K562 (cell line): ENCODE results near the gene SUPT5H. TPM values are rescaled to one million over a fixed set of nuclear protein-coding genes. Genes with fewer than 3 reads are reported as not detected.
A peak's percentile ranks its signal among the peaks of the same experiment; 100 is the strongest.

ENCODE experiments used
- ATAC-seq: fragments of 200-7000 bp; cut with Tn5 transposase; 3 replicates; pipeline ENCODE4 v1.9.1; 2020; ENCODE audit warnings: moderate library complexity
- BruUV-seq: library from RNA; stranded (reverse); fragments of 400-500 nt; replicated peaks from 2 replicates; lab custom pipeline; 2021; lab: Mats Ljungman, UMichigan
- CTCF ChIA-PET: fragments of 300-600 bp; formaldehyde crosslinking; extraction: SDS; loops from one replicate; lab custom pipeline; 2021; ENCODE audit warnings: low intra/inter-chr PET ratio; lab: Yijun Ruan, JAX
- POLR2A ChIA-PET: fragments of 300-600, 350-650 bp; sonication (Branson Sonifier 250); formaldehyde crosslinking; extraction: SDS; loops from one replicate; lab custom pipeline; 2021; ENCODE audit warnings: antibody characterized with exemption, inconsistent platforms; lab: Yijun Ruan, JAX
- DNase-seq, 4 experiments: peaks; one replicate each; pipeline versions ENCODE4 v3.0.0 to v3.0.0-alpha.2; 2011 to 2018; ENCODE audit warnings: low spot score in 3 of 4, mixed read lengths in 3 of 4; ENCODE audit errors: extremely low read depth in 1 of 4
- FAIRE-seq: peaks from 2 replicates; lab custom pipeline; 2011; peaks lifted over from hg19 to GRCh38; lab: Jason Lieb, UNC
- H2AFZ ChIP-seq: 2 replicates; pipeline ENCODE4 v1.6.0; 2011; ENCODE audit warnings: low read depth, low read length, control low read depth, inconsistent platforms
- H3K27ac ChIP-seq: fragments of 200-600 bp; 3 replicates; pipeline ENCODE4 v1.8.0; 2011; ENCODE audit warnings: low read depth, mild to moderate bottlenecking, control low read depth, inconsistent platforms, low read length, moderate library complexity, mixed read lengths; ENCODE audit errors: extremely low read depth
- H3K27me3 ChIP-seq, 2 experiments: fragments of 300-600 bp in 1 of 2; 2 replicates in 1 of 2; 3 replicates in 1 of 2; pipeline versions ENCODE4 v1.6.0 to v1.8.0; 2011; ENCODE audit warnings: inconsistent platforms in 2 of 2, low read length in 2 of 2, mild to moderate bottlenecking in 1 of 2, mixed read lengths in 1 of 2, moderate library complexity in 1 of 2; ENCODE audit not compliant: control insufficient read depth in 2 of 2, insufficient read depth in 2 of 2
- H3K36me3 ChIP-seq: fragments of 300-600 bp; 3 replicates; pipeline ENCODE4 v1.8.0; 2011; ENCODE audit warnings: mild to moderate bottlenecking, low read length, inconsistent platforms; ENCODE audit not compliant: control insufficient read depth, insufficient read depth
- H3K4me1 ChIP-seq, 2 experiments: fragments of 200-600 bp in 1 of 2; replicated peaks in 1 of 2; 2 replicates in 1 of 2; 3 replicates in 1 of 2; pipeline versions ENCODE4 v1.5.1 to v1.8.0; 2011; ENCODE audit warnings: inconsistent platforms in 2 of 2, low read length in 2 of 2, mild to moderate bottlenecking in 1 of 2, mixed read lengths in 1 of 2, moderate library complexity in 1 of 2; ENCODE audit not compliant: control insufficient read depth in 2 of 2, insufficient read depth in 2 of 2
- H3K4me2 ChIP-seq: 2 replicates; pipeline ENCODE4 v1.6.1; 2011; ENCODE audit warnings: low read length, control low read depth, inconsistent platforms, mixed read lengths; ENCODE audit not compliant: insufficient read depth
- H3K4me3 ChIP-seq: fragments of 200-600 bp; sonication (generic), shearing (Covaris generic); 2 replicates; pipeline ENCODE4 v1.5.1; 2016; ENCODE audit warnings: control low read depth, inconsistent platforms
- H3K79me2 ChIP-seq: fragments of 200-600 bp; 3 replicates; pipeline ENCODE4 v1.8.0; 2011; ENCODE audit warnings: low read length, inconsistent platforms; ENCODE audit not compliant: control insufficient read depth, insufficient read depth
- H3K9ac ChIP-seq, 2 experiments: 2 replicates each; pipeline versions ENCODE4 v1.6.0 to v1.6.1; 2011; ENCODE audit warnings: low read depth in 2 of 2, low read length in 2 of 2, control low read depth in 1 of 2, inconsistent platforms in 1 of 2, mild to moderate bottlenecking in 1 of 2, mixed read lengths in 1 of 2; ENCODE audit not compliant: insufficient read depth in 1 of 2
- H3K9me1 ChIP-seq: one replicate; pipeline ENCODE4 v1.6.0; 2011; ENCODE audit warnings: inconsistent platforms, mild to moderate bottlenecking, low read length, moderate library complexity; ENCODE audit not compliant: control insufficient read depth, insufficient read depth
- H3K9me3 ChIP-seq: replicated peaks from 2 replicates; pipeline ENCODE4 v1.5.1; 2011; ENCODE audit warnings: low read depth, low read length, inconsistent platforms; ENCODE audit not compliant: control insufficient read depth, insufficient read depth
- H4K20me1 ChIP-seq: replicated peaks from 2 replicates; pipeline ENCODE4 v1.6.1; 2011; ENCODE audit warnings: low read length, inconsistent platforms, mixed read lengths; ENCODE audit not compliant: control insufficient read depth, insufficient read depth
- BCOR ChIP-seq: fragments of 450-650 bp; IDR thresholded peaks from 2 replicates; pipeline ENCODE4 v1.6.1; 2016
- BRF1 ChIP-seq: IDR thresholded peaks from 3 replicates; pipeline ENCODE4 v1.6.1; 2011; ENCODE audit warnings: borderline replicate concordance, mild to moderate bottlenecking; ENCODE audit not compliant: insufficient read length; ENCODE audit errors: extremely low read depth
- DACH1 ChIP-seq: fragments of 450-650 bp; IDR thresholded peaks from 2 replicates; pipeline ENCODE4 v1.6.1; 2018; ENCODE audit not compliant: partially characterized antibody
- DIDO1 ChIP-seq: fragments of 450-650 bp; IDR thresholded peaks from 2 replicates; pipeline ENCODE4 v1.6.1; 2016; ENCODE audit warnings: low read depth, missing biosample characterization, missing genetic modification characterization
- HDAC2 ChIP-seq: fragments of 450-650 bp; IDR thresholded peaks from 2 replicates; pipeline ENCODE4 v1.6.1; 2016; ENCODE audit warnings: mild to moderate bottlenecking
- KHSRP ChIP-seq: fragments of 450-650 bp; IDR thresholded peaks from 2 replicates; pipeline ENCODE4 v1.6.1; 2017
- NCOA1 ChIP-seq: fragments of 450-650 bp; IDR thresholded peaks from 2 replicates; pipeline ENCODE4 v1.6.1; 2016; ENCODE audit warnings: low read depth
- NRF1 ChIP-seq, 2 experiments: fragments of 450-650 bp; IDR thresholded peaks in 1 of 2; conservative IDR thresholded peaks in 1 of 2; 2 replicates each; pipeline ENCODE4 v1.6.1; 2014; ENCODE audit warnings: mild to moderate bottlenecking in 2 of 2
- THRA ChIP-seq: fragments of 450-650 bp; IDR thresholded peaks from 2 replicates; pipeline ENCODE4 v1.6.1; 2017; ENCODE audit warnings: mild to moderate bottlenecking, moderate library complexity
- ZNF121 ChIP-seq: sonication (generic); formaldehyde crosslinking; conservative IDR thresholded peaks from 2 replicates; pipeline ENCODE4 v1.8.0; 2022; ENCODE audit warnings: missing genetic modification reagents
- ZNF561 ChIP-seq: fragments of 450-650 bp; formaldehyde crosslinking; conservative IDR thresholded peaks from 2 replicates; pipeline ENCODE4 v1.4.0; 2020; ENCODE audit warnings: mild to moderate bottlenecking, moderate library complexity
- ZNF644 ChIP-seq: fragments of 200-800 bp; sonication (Bioruptor generic); IDR thresholded peaks from 2 replicates; pipeline ENCODE4 v1.6.1; 2016; ENCODE audit warnings: low read depth, missing genetic modification characterization, missing compliant biosample characterization
- ZNF707 ChIP-seq: fragments of 250-450 bp; sonication (Bioruptor Pico); conservative IDR thresholded peaks from 2 replicates; pipeline ENCODE4 v1.8.0; 2022; ENCODE audit warnings: inconsistent platforms, mild to moderate bottlenecking, moderate library complexity
- WGBS: fragments of 100-300 bp; shearing (Covaris generic); methylation state at CpG from one replicate; pipeline ENCODE4 v1.1.6; 2016; ENCODE audit warnings: low coverage, mixed read lengths; ENCODE audit not compliant: insufficient coverage; ENCODE audit errors: missing lambda C conversion rate; 5-methylcytosine and 5-hydroxymethylcytosine counted together
- in situ Hi-C: fragments of 300-500 bp; cut with MboI; formaldehyde crosslinking; loops from 4 replicates; pipeline ENCODE4 v1.15.0; 2018; ENCODE audit warnings: inconsistent platforms, mixed read lengths
- intact Hi-C: fragments of 100-400 bp; cut with micrococcal nuclease; formaldehyde crosslinking; loops from 2 replicates; pipeline ENCODE4 v1.14.2; 2022
- polyA plus RNA-seq, 8 experiments: library from polyadenylated mRNA; depleted of rRNA in 4 of 8; stranded (reverse) in 5 of 8; unstranded in 3 of 8; fragments of >200 nt; fragmentation: Nextera tagmentation in 2 of 8; fragmentation: Illumina TruSeq in 1 of 8; extraction: Ambion mirVana in 2 of 8; extraction: Trizol in 1 of 8; gene quantifications; 2 replicates each; pipeline versions ENCODE4 v1.2.1 to v1.2.3, GENCODE V29; 2011 to 2014; ENCODE audit warnings: inconsistent platforms in 1 of 8, missing spikeins in 1 of 8
- total RNA-seq, 7 experiments: library from RNA; depleted of rRNA in 6 of 7; stranded (reverse); fragments of >200 nt in 6 of 7; fragmentation: Illumina TruSeq in 2 of 7; extraction: Trizol in 2 of 7; gene quantifications; 2 replicates each; pipeline versions ENCODE4 v1.2.1 to v1.2.3, GENCODE V29; 2011 to 2021; ENCODE audit warnings: low replicate concordance in 1 of 7
- TF ChIP-seq, protein P1 (sequence below): fragments of 250-450 bp; sonication (Bioruptor Pico); IDR thresholded peaks from 2 replicates; pipeline ENCODE4 v1.5.1; 2021; ENCODE audit warnings: mild to moderate bottlenecking
- TF ChIP-seq, protein P2 (sequence below): fragments of 250-450 bp; sonication (Bioruptor Pico); IDR thresholded peaks from 2 replicates; pipeline ENCODE4 v1.8.0; 2022; ENCODE audit warnings: moderate library complexity, mild to moderate bottlenecking, inconsistent platforms

The SUPT5H gene
- total and polyA plus RNA-seq, 9 of the 15 experiments (the other 6 are each of a cell fraction or from before 2014, with no cell fraction given): 13.3 to 85.9 (median 35.9) TPM

DNA sequence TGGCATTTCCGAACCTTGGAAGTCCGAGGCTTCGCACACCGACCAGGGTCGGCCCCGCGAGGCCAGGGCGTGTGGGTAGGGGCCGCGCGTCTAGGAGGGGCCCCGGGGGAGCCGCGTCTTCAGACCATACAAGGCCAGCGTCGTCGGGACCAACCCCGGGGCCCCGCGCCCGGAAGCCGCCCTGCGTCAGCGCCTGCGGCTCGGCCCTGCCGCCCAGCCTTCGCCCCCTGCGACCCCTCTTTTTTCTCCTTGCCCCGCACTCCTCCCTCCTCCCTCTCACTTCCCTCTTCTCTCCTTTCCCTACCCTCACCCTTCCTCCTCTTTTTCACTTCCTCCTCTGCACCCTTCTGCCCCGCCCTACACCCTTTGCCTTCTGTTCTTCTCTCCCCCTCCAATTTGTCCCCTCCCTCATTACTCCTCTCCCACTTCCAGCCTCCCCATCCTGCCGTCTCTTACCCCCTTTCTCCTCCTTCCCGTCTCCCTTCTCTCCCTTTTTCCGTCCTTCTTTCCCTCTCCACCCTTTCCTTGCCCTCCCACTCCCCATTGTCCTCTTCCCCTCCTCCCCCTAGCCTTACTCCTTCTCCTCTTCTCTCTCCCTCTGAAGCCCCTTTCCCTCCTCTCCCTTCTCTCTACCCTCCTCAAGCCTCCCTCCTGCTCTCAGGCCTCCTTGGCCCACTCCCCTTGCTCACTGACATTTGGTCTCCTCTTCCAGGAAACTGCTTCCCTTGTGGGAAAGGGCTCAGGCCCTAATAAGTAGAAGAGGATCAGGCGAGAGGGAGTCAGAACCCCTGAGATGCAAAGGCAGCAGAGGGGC, 35.2 kb upstream of the SUPT5H start:
- Histone ChIP-seq H3K9me1 (no peaks in the 10 kb centered on the region), H4K20me1 (peaks cover 4% of the 10 kb centered on the region; the same call in 1 of the 2 replicates), H3K79me2 (peaks cover 62% of the 10 kb centered on the region), H3K27ac (peak overlapping the region; percentile 98), H2AFZ (peak overlapping the region; percentile 85), H3K9me3 (no peaks in the 10 kb centered on the region), H3K4me1 (peaks cover 50 to 74% of the 10 kb centered on the region in 2 experiments), H3K27me3 (no peaks in the 10 kb centered on the region), H3K4me3 (peak overlapping the region; percentile 61), H3K36me3 (peaks cover 15% of the 10 kb centered on the region; the same call in 1 of the 3 replicates), H3K9ac (peak overlapping the region; percentile 91 to 94), H3K4me2 (peak overlapping the region; percentile 85)
- WGBS: 2% methylated on average over 28 of the region's 35 CpGs
- intact Hi-C loops: loop anchor here (2.0 to 5.0 kb wide), 4 partner anchors 67 to 288 kb away; partner anchors contain the start of gene SAMD4B
- CTCF ChIA-PET: interaction anchor here (0.6 to 3.7 kb wide), 3 partner anchors 12 to 90 kb away, joined by 3 to 74 read pairs (median 4); partner anchors contain the start of gene LRFN1
- in situ Hi-C loops: no loop called here
- ATAC-seq (peak; percentile 16), FAIRE-seq (no peak), DNase-seq (peak; percentile 43 to 68 (median 53))
- POLR2A ChIA-PET: interaction anchor here (3.0 to 4.0 kb wide), 2 partner anchors 19 to 25 kb away, joined by 16 to 18 read pairs; partner anchors contain the start of genes MED29, PAF1 and RPS16
- BruUV-seq: TSS peak; percentile 65
- TF ChIP-seq NCOA1 (peak; percentile 68), DACH1 (no peak), ZNF561 (no peak), ZNF644 (tag) (0 out of 2 replicates have a peak, but pooled peaks have one; percentile 13), DIDO1 (no peak), KHSRP (0 out of 2 replicates have a peak, but pooled peaks have one; percentile 11), BRF1 (no peak), ZNF121 (no peak), BCOR (peak; percentile 73), ZNF707 (CRISPR knock-in tag) (no peak), HDAC2 (peak; percentile 66), NRF1 (conservative IDR thresholded peaks at IDR 0.05 in 1 of 2, IDR thresholded peaks at IDR 0.05 in 1 of 2) (peak; percentile 45 to 50; a peak in 3 of 4 replicates), THRA (no peak)
- TF ChIP-seq, protein P1, sequence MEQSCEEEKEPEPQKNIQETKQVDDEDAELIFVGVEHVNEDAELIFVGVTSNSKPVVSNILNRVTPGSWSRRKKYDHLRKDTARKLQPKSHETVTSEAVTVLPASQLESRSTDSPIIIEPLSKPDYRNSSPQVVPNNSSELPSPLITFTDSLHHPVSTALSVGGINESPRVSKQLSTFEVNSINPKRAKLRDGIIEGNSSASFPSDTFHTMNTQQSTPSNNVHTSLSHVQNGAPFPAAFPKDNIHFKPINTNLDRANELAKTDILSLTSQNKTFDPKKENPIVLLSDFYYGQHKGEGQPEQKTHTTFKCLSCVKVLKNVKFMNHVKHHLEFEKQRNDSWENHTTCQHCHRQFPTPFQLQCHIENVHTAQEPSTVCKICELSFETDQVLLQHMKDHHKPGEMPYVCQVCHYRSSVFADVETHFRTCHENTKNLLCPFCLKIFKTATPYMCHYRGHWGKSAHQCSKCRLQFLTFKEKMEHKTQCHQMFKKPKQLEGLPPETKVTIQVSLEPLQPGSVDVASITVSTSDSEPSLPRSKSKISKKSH (CRISPR knock-in tag): no peak
- TF ChIP-seq, protein P2, sequence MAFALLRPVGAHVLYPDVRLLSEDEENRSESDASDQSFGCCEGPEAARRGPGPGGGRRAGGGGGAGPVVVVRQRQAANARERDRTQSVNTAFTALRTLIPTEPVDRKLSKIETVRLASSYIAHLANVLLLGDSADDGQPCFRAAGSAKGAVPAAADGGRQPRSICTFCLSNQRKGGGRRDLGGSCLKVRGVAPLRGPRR: no peak
